ENCODE data around the gene LGALS4.
"Not testable (repeated sequence)": the region's sequence is repeated elsewhere in the genome, so short reads cannot be mapped to it uniquely, and the experiment has no call there.

Gene LGALS4

DNA sequence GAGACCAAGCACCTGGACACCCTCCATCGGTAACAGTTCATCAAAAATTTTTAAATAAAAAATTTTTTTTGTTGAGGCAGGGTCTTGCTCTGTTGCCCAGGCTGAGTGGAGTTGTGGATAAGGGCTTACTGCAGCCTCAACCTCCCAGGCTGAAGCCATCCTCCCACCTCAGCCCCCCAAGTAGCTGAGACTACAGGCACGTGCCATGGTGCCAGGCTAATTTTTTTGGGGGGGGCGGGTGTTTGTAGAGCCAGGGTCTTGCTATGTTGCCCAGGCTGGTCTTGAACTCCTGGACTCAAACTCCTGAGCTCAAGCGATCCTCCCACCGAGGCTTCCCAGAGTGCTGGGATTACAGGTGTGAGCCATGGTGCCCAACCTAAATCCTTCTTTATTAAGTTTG is 19.1 kb downstream of the LGALS4 start:
- H3K9me3 Mint-ChIP-seq = no peaks in the 10 kb centered on the region
- H3K27ac Mint-ChIP-seq = no peak overlapping the region
- peaks cover 4% of the 10 kb centered on the region for H3K4me1 Mint-ChIP-seq
- H3K4me3 Mint-ChIP-seq = no peak overlapping the region
- no peaks in the 10 kb centered on the region for H3K27me3 Mint-ChIP-seq
- H3K36me3 Mint-ChIP-seq = no peaks in the 10 kb centered on the region

DNA sequence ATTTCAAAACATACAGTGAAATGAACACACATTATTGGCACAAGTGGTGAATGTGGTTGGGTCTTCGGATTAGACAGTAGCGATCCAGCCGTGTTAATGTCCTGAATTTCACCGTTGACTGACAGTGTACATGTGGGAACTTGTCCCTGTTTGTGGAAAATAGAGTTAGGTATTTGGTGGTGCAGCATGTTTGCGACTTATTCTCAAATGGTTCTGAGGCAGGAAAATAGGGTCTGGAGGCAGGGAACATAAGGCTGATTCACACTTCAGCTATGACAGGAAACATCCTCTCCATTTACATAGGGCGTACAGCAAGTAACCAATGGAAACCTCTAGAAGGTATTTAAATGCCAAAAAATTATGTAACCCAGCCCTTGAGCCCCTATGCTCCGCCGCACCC is 19.6 kb downstream of the LGALS4 start:
- Mint-ChIP-seq H3K9me3 (no peaks in the 10 kb centered on the region), H3K4me1 (peaks cover 4% of the 10 kb centered on the region), H3K27me3 (no peaks in the 10 kb centered on the region), H3K36me3 (no peaks in the 10 kb centered on the region), H3K4me3 (peak overlapping the region; percentile 73), H3K27ac (no peak overlapping the region)

DNA sequence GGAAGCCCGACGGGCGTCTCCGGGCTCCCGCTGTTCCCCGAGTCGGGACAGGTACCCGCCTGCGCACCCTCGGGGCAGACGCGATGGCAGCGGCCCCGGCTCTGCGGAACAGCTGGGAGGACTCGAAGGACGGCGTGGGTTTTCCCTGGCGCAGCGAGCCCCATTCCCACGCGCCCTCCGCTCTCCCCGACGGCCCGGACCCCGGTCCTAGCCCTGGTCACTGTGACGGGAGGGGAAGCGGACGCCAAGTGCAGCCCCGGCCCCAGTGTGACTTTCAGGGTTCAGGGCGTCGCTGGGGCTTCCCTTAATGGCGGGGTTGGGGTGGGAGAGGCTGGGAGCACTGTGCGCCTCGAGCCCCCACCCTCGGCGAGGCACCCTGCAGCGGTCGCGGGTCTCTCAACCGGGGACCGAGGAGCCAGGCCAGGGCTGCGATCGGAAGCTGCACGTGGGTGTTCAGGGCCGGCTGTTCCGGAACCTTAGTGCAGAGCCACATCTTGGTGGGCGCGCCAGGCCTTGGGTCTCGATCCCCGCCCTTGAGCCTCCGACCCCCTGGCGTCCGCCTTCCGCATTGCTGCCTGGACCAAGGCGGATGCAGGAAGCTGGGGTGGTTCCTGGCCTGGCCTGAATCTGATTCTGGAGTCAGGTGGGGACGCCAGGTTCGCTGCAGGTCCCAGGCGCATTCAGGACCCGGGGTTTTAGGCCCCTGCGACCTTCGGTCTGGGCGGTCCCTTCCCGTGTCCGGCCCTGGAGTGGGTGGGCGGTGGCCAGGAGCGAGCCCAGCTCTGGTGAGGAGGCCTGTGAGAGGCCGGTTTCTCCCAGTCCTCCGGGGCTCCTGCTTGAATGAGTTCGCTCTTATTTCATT is 20.3 kb downstream of the LGALS4 start:
- no peaks in the 10 kb centered on the region for H3K27me3 Mint-ChIP-seq
- no peaks in the 10 kb centered on the region for H3K36me3 Mint-ChIP-seq

DNA sequence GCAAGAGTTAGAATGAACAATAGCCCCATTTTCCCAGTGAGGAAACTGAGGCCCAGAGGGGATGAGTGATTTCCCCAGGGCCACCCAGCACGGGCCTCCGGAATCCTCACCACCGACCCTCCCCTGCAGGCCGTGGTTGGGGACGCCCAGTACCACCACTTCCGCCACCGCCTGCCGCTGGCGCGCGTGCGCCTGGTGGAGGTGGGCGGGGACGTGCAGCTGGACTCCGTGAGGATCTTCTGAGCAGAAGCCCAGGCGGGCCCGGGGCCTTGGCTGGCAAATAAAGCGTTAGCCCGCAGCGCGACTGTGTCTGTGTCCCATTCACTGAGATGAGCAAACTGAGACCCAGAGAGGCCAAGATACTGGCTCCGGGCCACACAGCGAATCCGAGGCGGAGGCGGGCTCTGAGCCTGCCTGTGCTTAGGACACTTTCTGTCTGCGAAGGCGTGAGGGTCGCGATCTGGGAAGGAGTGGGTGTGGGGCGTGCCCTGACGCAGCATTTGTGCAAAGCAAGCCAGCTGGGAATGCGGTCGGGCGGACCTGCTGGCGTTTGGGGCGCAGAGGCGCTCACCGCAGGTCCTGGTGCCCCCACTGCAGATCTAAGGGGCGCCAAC is 21.2 kb downstream of the LGALS4 start:
- H3K4me1 Mint-ChIP-seq, H3K36me3 Mint-ChIP-seq, H3K27ac Mint-ChIP-seq, H3K4me3 Mint-ChIP-seq, H3K27me3 Mint-ChIP-seq, H3K9me3 Mint-ChIP-seq: not testable (repeated sequence)

More for the DNA sequence above, 20.3 kb downstream of the LGALS4 start:
- Mint-ChIP-seq H3K27ac (no peak overlapping the region), H3K4me1 (peaks cover 4% of the 10 kb centered on the region), H3K9me3 (no peaks in the 10 kb centered on the region), H3K4me3 (peak overlapping the region; percentile 73)

DNA sequence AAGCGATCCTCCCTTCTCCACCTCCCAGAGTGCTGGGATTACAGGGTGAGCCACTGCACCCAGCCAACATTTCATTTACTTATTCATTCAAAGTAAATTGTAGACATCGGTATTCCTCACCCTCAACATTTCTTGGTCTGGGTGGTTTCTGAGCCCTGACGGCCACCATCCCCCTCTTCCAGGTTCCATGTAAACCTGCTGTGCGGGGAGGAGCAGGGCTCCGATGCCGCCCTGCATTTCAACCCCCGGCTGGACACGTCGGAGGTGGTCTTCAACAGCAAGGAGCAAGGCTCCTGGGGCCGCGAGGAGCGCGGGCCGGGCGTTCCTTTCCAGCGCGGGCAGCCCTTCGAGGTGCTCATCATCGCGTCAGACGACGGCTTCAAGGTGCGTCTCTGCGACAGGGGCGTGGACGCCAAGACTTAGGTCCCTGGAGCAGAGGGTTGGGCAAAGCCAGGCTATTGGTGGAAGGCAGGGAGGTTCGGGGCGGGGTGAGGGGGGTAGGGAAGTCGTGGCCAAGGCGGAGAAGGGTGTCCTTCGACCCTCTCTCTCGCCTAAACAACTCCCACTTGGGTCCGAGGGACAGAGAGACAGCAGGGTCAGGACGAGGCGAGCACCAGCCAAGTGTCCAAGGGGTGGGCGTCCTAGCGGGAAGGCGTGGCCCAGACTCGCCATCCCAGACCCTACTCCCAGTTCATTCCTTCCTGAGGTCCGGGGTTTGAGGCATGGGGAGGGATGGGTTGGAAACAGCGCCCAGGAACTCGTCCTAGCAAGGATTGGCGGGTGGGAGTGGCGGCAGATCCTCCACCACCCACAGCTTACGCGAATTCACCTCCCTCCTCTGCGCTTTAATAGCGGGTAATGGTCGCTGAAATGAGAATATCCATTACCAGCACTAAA is 22.0 kb downstream of the LGALS4 start:
- not testable (repeated sequence) for H3K36me3 Mint-ChIP-seq, H3K27me3 Mint-ChIP-seq, H3K4me3 Mint-ChIP-seq, H3K27ac Mint-ChIP-seq, H3K9me3 Mint-ChIP-seq, H3K4me1 Mint-ChIP-seq

DNA sequence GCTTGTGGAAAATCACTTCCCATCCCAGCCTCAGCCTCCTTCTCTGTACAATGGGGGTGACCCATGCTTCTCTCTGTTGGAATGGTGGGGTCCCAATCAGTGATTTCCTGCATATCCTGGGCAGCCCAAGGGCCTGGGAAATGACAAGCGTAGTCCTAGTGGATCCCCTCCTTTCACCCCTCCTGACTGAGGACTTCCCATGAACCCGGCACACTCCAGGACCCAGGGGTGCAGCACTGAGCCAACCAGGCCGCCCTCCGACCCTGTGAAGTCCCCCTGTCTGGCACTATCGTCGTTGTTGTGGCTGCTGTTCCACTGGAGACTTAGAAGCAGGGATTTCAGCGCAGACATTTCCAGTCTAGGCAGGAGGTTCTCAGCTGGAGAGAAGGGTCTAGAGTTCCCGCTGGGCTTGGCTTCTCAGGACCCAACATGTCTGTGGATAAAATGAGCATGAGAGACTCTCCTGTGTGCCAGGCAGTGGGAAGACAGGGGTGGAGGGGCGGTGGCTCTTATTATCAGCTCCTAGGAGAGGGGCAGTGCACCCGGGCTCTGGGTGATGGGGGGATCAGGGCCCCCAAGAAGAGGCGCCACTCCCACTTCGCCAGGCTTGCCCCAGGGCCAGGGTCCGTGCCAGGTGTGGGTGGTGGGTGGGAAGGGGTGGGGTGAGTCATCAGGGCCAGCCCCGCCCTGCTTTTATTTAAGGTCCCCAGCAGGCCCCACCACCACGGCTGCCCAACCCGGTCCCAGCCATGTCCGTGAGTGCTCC is 24.1 kb downstream of the LGALS4 start, which contains the start of gene LGALS7B:
LGALS7B (plus strand) TSS at position 723 of the 766 bp plus-strand sequence; CDS start at position 750, 27 bp downstream.
- H3K9me3 Mint-ChIP-seq = no peaks in the 10 kb centered on the region
- no peaks in the 10 kb centered on the region for H3K27me3 Mint-ChIP-seq
- peaks cover 4% of the 10 kb centered on the region for H3K4me1 Mint-ChIP-seq
- H3K4me3 Mint-ChIP-seq = no peak within 1 kb of the TSS
- no peak within 1 kb of the TSS for H3K27ac Mint-ChIP-seq
- no peaks in the 10 kb centered on the region for H3K36me3 Mint-ChIP-seq

DNA sequence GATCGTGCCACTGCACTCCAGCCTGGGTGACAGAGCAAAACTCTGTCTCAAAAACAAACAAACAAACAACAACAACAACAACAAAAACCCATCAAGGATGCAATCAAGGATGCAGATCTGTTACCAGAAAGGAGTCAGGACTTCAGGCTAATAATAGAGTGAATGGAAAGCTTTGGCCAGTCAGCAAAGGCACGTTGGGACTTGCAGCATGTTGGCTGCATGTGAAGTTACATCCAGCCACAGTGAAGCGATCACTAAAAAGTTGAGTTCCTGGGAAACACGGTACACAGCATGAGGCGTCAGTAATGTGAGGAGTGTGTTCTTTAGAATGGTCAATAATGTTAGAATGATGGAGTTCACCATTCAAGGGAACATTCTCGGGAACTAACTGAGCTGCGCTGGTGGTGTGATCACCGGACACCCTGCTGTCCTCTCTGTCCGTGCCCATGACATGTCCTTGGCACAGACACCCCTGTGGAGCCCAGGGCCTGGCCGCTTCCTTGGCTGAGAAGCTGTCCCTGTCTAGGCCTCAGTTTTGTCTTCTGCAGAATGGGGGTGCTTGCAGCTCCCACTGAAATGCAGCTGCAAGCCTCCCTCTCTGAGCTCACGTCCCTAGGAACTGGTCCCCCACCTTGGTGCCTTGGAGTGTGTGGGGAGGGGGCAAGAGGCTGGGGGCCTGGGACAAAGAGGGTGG is 26.0 kb downstream of the LGALS4 start:
- no peaks in the 10 kb centered on the region for H3K4me1 Mint-ChIP-seq
- H3K9me3 Mint-ChIP-seq = no peaks in the 10 kb centered on the region
- H3K4me3 Mint-ChIP-seq = no peak overlapping the region
- no peaks in the 10 kb centered on the region for H3K36me3 Mint-ChIP-seq
- H3K27me3 Mint-ChIP-seq = no peaks in the 10 kb centered on the region
- H3K27ac Mint-ChIP-seq = no peak overlapping the region

DNA sequence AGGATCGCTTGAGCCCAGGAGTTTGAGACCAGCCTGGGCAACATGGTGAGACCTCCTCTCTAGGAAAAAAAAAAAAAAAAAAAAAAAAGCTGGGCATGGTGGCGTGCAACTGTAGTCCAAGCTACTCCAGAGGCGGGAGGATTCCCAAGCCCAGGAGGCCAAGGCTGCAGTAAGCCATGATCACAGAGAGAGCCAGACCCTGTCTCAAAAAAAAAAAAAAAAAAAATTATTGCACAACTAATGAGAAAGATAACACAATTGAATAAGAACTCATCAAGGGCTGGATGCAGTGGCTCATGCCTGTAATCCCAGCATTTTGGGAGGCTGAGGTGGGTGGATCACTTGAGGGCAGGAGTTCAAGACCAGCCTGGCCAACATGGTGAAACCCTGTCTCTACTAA is 26.7 kb downstream of the LGALS4 start:
- H3K4me3 Mint-ChIP-seq, H3K27ac Mint-ChIP-seq, H3K9me3 Mint-ChIP-seq, H3K36me3 Mint-ChIP-seq, H3K27me3 Mint-ChIP-seq, H3K4me1 Mint-ChIP-seq: not testable (repeated sequence)

DNA sequence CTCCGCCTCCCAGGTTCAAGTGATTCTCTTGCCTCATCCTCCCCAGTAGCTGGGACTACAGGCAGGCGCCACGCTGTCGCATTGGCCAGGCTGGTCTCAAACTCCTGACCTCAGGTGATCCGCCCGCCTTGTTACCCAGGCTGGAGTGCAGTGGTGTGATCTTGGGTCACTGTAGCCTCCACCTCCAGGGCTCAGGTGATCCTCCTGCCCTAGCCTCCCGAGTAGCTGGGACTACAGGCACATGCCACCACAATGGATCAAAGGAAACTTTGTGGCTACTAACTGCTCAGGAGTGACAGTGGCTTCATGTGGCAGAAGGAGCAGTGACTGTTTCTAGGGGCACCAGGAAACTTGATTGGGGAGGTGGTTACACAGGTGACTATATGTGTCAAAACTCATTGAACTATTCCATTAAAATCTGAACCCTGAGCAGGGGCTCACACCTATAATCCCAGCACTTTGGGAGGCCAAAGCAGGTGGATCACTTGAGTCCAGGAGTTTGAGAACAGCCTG is 27.5 kb downstream of the LGALS4 start:
- no peaks in the 10 kb centered on the region for H3K36me3 Mint-ChIP-seq
- no peaks in the 10 kb centered on the region for H3K27me3 Mint-ChIP-seq
- H3K9me3 Mint-ChIP-seq = no peaks in the 10 kb centered on the region
- no peak overlapping the region for H3K27ac Mint-ChIP-seq
- H3K4me3 Mint-ChIP-seq = no peak overlapping the region
- H3K4me1 Mint-ChIP-seq = no peaks in the 10 kb centered on the region

DNA sequence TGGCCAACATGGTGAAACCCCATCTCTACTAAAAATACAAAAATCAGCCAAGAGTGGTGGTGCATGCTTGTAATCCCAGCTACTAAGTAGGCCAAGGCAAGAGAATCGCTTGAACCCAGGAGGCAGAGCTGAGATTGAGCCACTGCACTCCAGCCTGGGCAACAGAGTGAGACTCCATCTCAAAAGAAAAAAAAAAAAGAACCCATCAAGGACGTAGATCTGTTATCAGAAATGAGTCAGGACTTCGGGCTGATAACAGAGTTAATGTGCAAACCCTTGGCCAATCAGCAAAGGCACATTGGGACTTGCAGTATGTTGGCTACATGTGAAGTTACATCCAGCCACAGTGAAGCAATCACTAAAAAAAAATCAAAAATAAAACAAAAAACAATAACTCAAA is 28.5 kb downstream of the LGALS4 start:
- Mint-ChIP-seq H3K4me1 (no peaks in the 10 kb centered on the region), H3K4me3 (no peak overlapping the region), H3K36me3 (no peaks in the 10 kb centered on the region), H3K9me3 (no peaks in the 10 kb centered on the region), H3K27me3 (no peaks in the 10 kb centered on the region), H3K27ac (no peak overlapping the region)

DNA sequence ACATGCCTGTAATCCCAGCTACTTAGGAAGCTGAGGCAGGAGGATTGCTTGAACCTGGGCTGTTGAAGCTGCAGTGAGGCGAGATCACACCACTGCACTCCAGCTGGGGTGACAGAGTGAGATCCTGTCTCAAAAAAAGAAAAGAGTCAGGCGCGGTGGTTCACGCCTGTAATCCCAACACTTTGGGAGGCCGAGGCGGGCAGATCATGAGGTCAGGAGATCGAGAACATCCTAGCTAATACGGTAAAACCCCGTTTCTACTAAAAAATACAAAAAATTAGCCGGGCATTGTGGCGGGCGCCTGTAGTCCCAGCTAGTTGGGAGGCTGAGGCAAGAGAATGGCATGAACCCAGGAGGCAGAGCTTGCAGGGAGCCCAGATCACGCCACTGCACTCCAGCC is 30.5 kb downstream of the LGALS4 start:
- H3K36me3 Mint-ChIP-seq, H3K27ac Mint-ChIP-seq, H3K4me1 Mint-ChIP-seq, H3K4me3 Mint-ChIP-seq, H3K27me3 Mint-ChIP-seq, H3K9me3 Mint-ChIP-seq: not testable (repeated sequence)

DNA sequence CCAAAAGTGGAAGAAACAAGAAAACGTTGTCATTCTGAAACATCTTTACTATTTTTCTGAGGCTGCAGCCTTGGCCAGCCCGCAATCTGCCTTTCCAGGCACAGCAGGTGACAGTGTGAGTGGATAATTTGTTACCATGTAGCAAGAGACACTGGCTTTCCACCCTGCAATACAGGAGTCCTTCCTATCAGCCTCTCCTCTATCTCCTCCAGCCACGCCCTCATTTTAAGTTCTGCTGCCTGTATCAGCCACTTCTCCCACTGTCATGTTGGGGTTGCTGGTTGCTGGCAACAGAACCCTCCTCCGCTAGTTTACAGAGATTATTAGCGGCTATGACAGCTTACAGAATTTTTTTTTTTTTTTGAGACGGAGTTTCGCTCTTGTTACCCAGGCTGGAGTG is 31.7 kb downstream of the LGALS4 start:
- H3K27ac Mint-ChIP-seq = no peak overlapping the region
- H3K4me3 Mint-ChIP-seq = no peak overlapping the region
- H3K9me3 Mint-ChIP-seq = no peaks in the 10 kb centered on the region
- peaks cover 1% of the 10 kb centered on the region for H3K27me3 Mint-ChIP-seq
- H3K4me1 Mint-ChIP-seq = no peaks in the 10 kb centered on the region
- no peaks in the 10 kb centered on the region for H3K36me3 Mint-ChIP-seq

DNA sequence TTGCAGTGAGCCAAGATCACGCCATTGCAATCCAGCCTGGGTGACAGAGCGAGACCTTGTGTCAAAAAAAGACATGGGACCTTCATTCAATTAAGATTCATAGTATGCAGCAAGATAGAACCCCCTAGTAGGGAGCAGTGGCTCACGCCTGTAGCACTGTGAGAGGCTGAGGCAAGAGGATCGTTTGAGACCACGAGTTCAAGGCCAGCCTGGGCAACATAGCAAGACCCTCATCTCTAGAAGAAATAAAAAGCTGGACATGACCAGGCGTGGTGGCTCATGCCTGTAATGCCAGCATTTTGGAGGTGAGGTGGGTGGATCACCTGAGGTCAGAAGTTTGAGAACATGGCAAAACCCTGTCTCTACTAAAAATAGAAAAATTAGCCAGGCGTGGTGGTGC is 32.3 kb downstream of the LGALS4 start:
- Mint-ChIP-seq H3K27me3 (peaks cover 1% of the 10 kb centered on the region), H3K27ac (no peak overlapping the region)

DNA sequence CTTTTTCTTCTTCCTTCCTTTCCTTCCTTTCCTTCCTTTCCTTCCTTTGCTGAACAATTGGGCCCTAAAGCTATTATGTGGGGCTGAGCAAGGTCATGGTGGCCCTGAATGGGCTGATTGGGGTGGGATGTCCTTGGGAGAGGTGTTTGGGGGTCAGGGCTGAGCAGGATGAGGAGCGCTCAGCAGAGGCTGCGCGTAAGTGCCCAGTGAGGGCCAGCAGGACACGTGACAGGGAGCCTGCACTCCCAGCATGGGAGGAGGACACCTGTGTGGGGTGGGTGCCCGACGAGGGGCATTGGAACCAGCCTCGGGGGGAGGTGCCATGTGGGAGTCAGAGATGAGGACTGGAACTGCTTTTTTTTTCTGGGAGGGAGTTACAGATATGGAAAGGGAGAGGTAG is 34.0 kb downstream of the LGALS4 start:
- H3K36me3 Mint-ChIP-seq = no peaks in the 10 kb centered on the region
- H3K4me1 Mint-ChIP-seq = no peaks in the 10 kb centered on the region
- no peak overlapping the region for H3K27ac Mint-ChIP-seq
- H3K27me3 Mint-ChIP-seq = peaks cover 1% of the 10 kb centered on the region
- no peak overlapping the region for H3K4me3 Mint-ChIP-seq
- H3K9me3 Mint-ChIP-seq = no peaks in the 10 kb centered on the region

More for the DNA sequence above, 32.3 kb downstream of the LGALS4 start:
- no peaks in the 10 kb centered on the region for H3K4me1 Mint-ChIP-seq
- H3K9me3 Mint-ChIP-seq = no peaks in the 10 kb centered on the region
- no peaks in the 10 kb centered on the region for H3K36me3 Mint-ChIP-seq
- no peak overlapping the region for H3K4me3 Mint-ChIP-seq

Data from activated naive CD4-positive, alpha-beta T cell treated with anti-CD3 and anti-CD28 coated beads, Interleukin-2, amount 50 U/mL, for 24 hours (primary cell).